Measurements from ENCODE around the gene ANKRD13B.

ANKRD13B gene

GRCh38 chr17:29652976-29653375 lies 60.0 kb downstream of the ANKRD13B start:
- in situ Hi-C loops (cut with MboI; ENCODE audit: low sequenced_read_pairs, unreplicated experiment): no loop called here

GRCh38 chr17:29653995-29654714 lies 61.2 kb downstream of the ANKRD13B start:
- in situ Hi-C loops (cut with MboI; ENCODE audit: low sequenced_read_pairs, unreplicated experiment): no loop called here
- DNase-seq (ENCODE audit: low spot score): no peak
- TF ChIP-seq, protein P1, sequence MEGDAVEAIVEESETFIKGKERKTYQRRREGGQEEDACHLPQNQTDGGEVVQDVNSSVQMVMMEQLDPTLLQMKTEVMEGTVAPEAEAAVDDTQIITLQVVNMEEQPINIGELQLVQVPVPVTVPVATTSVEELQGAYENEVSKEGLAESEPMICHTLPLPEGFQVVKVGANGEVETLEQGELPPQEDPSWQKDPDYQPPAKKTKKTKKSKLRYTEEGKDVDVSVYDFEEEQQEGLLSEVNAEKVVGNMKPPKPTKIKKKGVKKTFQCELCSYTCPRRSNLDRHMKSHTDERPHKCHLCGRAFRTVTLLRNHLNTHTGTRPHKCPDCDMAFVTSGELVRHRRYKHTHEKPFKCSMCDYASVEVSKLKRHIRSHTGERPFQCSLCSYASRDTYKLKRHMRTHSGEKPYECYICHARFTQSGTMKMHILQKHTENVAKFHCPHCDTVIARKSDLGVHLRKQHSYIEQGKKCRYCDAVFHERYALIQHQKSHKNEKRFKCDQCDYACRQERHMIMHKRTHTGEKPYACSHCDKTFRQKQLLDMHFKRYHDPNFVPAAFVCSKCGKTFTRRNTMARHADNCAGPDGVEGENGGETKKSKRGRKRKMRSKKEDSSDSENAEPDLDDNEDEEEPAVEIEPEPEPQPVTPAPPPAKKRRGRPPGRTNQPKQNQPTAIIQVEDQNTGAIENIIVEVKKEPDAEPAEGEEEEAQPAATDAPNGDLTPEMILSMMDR (IDR thresholded peaks at IDR 0.05; ENCODE audit: borderline replicate concordance, control extremely low read depth, extremely low read depth, insufficient read depth, missing control alignments): no peak

More at GRCh38 chr17:29652976-29653375, 60.0 kb downstream of the ANKRD13B start:
- DNase-seq (ENCODE audit: low spot score): no peak
- TF ChIP-seq, protein P1 (IDR thresholded peaks at IDR 0.05; ENCODE audit: borderline replicate concordance, control extremely low read depth, extremely low read depth, insufficient read depth, missing control alignments): no peak

GRCh38 chr17:29655323-29655722 lies 62.4 kb downstream of the ANKRD13B start:
- in situ Hi-C loops (cut with MboI; ENCODE audit: low sequenced_read_pairs, unreplicated experiment): no loop called here
- DNase-seq (ENCODE audit: low spot score): no peak
- TF ChIP-seq, protein P1 (IDR thresholded peaks at IDR 0.05; ENCODE audit: borderline replicate concordance, control extremely low read depth, extremely low read depth, insufficient read depth, missing control alignments): no peak

- no peak for DNase-seq (ENCODE audit: low spot score)
- TF ChIP-seq, protein P1 (IDR thresholded peaks at IDR 0.05; ENCODE audit: borderline replicate concordance, control extremely low read depth, extremely low read depth, insufficient read depth, missing control alignments): no peak
- in situ Hi-C loops (cut with MboI; ENCODE audit: low sequenced_read_pairs, unreplicated experiment): no loop called here
Observed at GRCh38 chr17:29659155-29659554, 66.2 kb downstream of the ANKRD13B start.

GRCh38 chr17:29661213-29661612 lies 68.3 kb downstream of the ANKRD13B start:
- DNase-seq (ENCODE audit: low spot score): no peak
- TF ChIP-seq, protein P1 (IDR thresholded peaks at IDR 0.05; ENCODE audit: borderline replicate concordance, control extremely low read depth, extremely low read depth, insufficient read depth, missing control alignments): no peak
- in situ Hi-C loops (cut with MboI; ENCODE audit: low sequenced_read_pairs, unreplicated experiment): no loop called here

DNA sequence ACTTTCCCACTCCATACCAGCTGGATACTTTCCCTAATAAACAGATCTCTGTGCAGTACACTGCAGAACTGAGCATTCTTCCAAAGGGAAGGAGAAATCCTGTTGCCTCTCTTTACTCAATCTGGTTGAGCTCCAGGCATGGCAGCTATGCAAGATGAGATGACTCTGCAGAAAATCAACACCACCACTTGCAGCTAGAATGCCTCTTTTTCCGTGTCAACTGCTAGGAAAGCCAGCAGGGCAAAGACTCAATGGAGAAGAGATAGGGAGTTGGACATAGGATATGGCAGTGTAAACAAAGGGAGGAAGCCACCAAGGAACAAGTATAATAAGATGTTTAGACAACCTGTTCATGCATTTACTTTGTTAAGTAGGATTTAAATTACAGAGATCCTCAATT lies 70.2 kb downstream of the ANKRD13B start:
- no peak for DNase-seq (ENCODE audit: low spot score)
- TF ChIP-seq, protein P1 (IDR thresholded peaks at IDR 0.05; ENCODE audit: borderline replicate concordance, control extremely low read depth, extremely low read depth, insufficient read depth, missing control alignments): no peak
- in situ Hi-C loops (cut with MboI; ENCODE audit: low sequenced_read_pairs, unreplicated experiment): no loop called here

Measured in GM13976 (cell line).